Epithelial cell of proximal tubule (primary cell): ENCODE data around the gene DUSP10. TPM values are rescaled to one million over a fixed set of nuclear protein-coding genes. Genes with fewer than 3 reads are reported as not detected.

ENCODE experiments used
- DNase-seq: peaks from one replicate; pipeline ENCODE4 v3.0.0-alpha.2; 2011; ENCODE audit warnings: low read depth
- H3K4me3 ChIP-seq: 2 replicates; pipeline ENCODE4 v1.5.1; 2011; ENCODE audit warnings: low read depth, mild to moderate bottlenecking, low read length
- CTCF ChIP-seq: conservative IDR thresholded peaks from 2 replicates; pipeline ENCODE4 v1.5.1; 2012; ENCODE audit warnings: low read depth, mild to moderate bottlenecking, low read length
- total RNA-seq: library from RNA; depleted of rRNA; stranded (reverse); fragments of >200 nt; gene quantifications from 2 replicates; pipeline ENCODE4 v1.2.3, GENCODE V29; 2015

The DUSP10 gene
- total RNA-seq, 1 donor from 2014 or later, result 14.6 TPM

- no peak for TF ChIP-seq CTCF
- H3K4me3 ChIP-seq, result no peak overlapping the region
- no peak for DNase-seq
Observed at GRCh38 chr1:221719987-221720386, 21.9 kb downstream of the DUSP10 start.

GRCh38 chr1:221719278-221719597 is 22.7 kb downstream of the DUSP10 start:
- DNase-seq, result no peak
- no peak overlapping the region for H3K4me3 ChIP-seq
- no peak for TF ChIP-seq CTCF

- no peak for DNase-seq
- TF ChIP-seq CTCF, result no peak
- H3K4me3 ChIP-seq, result no peak overlapping the region
Observed at GRCh38 chr1:221718381-221719277, 23.3 kb downstream of the DUSP10 start.

GRCh38 chr1:221717485-221717853 is 24.4 kb downstream of the DUSP10 start:
- no peak for DNase-seq
- H3K4me3 ChIP-seq, result no peak overlapping the region
- TF ChIP-seq CTCF, result no peak

- no peak for DNase-seq
- no peak for TF ChIP-seq CTCF
- H3K4me3 ChIP-seq, result no peak overlapping the region
Observed at GRCh38 chr1:221716713-221717484, 25.0 kb downstream of the DUSP10 start.

GRCh38 chr1:221715321-221716169 is 26.3 kb downstream of the DUSP10 start:
- DNase-seq, result no peak
- H3K4me3 ChIP-seq, result no peak overlapping the region
- no peak for TF ChIP-seq CTCF
